Adipose tissue (tissue), 3 donors: Measurements from ENCODE around the gene ACER3. TPM values are rescaled to one million over a fixed set of nuclear protein-coding genes. Genes with fewer than 3 reads are reported as not detected.

Source experiments
- H3K27ac ChIP-seq: one replicate; pipeline ENCODE4 v1.5.1; 2013; ENCODE audit warnings: low read depth, low read length
- WGBS, 3 donors: extraction: QIAGEN DNeasy Blood & Tissue Kit; methylation state at CpG; one replicate each; pipeline ENCODE4 v1.1.7; 2013; 5-methylcytosine and 5-hydroxymethylcytosine counted together
- polyA plus RNA-seq, 3 donors: library from polyadenylated mRNA; stranded (reverse); fragments of 200-250 nt; gene quantifications; one replicate each; pipeline ENCODE4 v1.2.3, GENCODE V29; 2013
- donor health status: healthy with polysubstance abuse.
- donor health status: Bipolar disorder and iron deficiency.
- donor health status: healthy.

The ACER3 gene
- polyA plus RNA-seq, 3 donors = 3.4 to 12.7 (median 7.1) TPM

DNA sequence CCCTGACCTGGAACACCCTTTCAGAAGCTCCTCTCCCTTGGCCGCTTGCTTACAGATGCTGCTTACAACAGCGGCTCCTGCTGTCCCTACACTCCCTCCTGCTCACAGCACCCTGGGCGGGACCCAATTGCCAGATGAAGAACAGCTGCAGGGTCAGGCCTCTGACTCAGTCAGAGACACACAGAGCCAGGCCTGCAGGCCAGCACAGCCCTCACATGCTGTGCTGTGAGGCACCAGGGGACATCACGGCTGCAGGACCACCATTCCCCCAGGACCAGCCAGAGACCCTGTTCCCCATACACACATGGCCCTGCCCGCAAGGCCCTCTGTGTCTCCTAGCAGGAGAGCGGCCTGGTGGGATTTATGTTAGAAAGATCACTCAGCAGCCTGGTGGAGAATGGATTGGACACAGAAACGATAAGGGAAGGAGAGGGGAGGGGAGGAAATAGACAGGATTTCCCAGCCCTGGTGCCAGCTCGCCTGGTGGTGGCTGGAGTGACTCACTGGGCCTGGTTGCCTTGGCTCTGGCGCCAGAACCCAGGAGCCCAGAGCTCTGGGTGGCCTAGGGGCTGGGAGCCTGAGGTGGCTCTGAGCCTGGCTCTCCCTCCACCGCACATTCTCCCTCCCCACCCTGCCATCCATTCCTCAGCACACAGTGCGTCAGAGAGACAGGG is 212.7 kb downstream of the ACER3 start:
- H3K27ac ChIP-seq = no peak overlapping the region
- 39 to 71% (median 47%) methylated on average over 10 to 11 of the region's 11 CpGs for WGBS, 3 donors

DNA sequence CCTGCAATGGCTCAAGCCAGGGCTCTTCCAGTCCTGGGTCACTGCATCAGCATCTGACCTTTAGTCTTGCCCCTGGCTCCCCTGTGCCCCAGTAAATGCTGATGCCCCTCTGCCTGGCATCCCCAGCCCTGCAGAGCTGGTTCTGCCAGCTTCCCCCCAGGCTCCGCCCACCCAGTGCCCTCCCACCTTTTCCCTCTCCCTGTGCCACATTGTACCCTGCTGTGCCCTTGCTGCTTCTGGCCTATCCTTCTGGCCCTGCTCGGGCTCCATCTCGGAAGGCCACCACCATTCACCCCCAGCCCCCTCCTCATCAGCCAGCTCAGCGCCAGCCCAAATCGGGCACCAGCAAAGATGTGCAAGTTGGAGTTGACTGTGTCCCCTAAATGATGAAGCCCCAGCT is 213.5 kb downstream of the ACER3 start:
- peak overlapping the region; percentile 29 for H3K27ac ChIP-seq
- WGBS, 3 donors = 72 to 91% (median 82%) methylated on average over 5 of the region's 5 CpGs

DNA sequence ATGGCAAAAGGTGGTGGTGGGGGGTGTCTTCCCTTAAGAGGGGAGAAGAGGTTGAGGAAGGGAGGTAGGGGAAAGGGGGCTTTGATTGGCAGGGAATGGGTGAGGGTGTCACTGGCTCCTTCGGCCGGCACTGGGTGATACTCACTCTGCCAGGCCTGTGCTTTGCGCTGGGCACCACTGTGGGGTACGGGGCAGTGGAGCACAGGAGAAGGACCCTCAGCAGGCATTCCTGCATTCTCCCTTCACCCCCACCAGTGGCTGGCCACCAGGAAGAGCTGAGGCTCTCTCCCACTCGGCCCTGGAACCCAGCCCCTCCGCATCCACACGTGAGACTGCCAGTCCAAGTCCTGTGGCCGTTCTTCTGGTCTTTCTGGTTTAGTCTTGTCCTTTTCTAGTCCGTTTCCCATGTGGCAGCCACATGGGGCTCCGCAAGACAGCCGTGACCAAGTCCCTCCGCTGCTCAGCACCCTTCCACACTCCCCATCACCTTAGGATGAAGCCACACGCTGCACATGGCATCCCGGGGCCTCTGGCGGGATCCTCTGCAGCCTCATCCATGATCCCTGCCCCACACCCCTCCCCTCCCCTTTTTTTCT is 214.0 kb downstream of the ACER3 start:
- 81 to 90% (median 82%) methylated on average over 13 to 15 of the region's 15 CpGs for WGBS, 3 donors
- peak overlapping the region; percentile 29 for H3K27ac ChIP-seq

DNA sequence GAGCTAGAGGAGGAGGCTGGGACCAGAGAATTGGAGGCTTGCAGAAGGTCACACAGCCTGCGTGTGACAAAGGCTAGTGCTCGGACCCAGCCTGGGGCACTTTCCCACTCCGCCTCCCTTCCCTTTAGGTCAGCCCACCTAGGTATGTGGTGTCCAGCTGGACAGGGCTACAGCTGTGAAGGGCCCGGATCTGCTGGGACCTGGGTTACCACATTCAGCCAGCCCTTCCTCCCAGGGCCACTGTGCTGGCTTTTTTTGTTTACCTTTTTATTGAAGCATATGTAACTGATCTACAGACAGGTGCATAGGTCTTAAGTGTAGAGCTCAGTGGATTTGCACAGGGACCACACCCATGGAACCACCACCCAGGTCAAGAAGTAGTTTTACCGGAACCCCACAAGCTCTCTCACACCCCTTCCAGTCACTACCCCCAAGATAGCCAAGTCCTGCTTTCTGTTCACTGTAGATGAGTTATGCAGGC is 214.7 kb downstream of the ACER3 start:
- no peak overlapping the region for H3K27ac ChIP-seq

More for the DNA sequence above, 214.7 kb downstream of the ACER3 start:
- 81 to 96% (median 88%) methylated on average over 5 of the region's 5 CpGs for WGBS, 3 donors

Other genes starting within 250 kb of the ACER3 start
- gene LRRC32, start 190.2 kb upstream of the ACER3 start, polyA plus RNA-seq = 100 to 1,000 TPM in 1 of 3 donors, 10 to 100 TPM in 2; 15.5 to 101 (median 99.7) TPM
- 100 to 1,000 TPM in 1 of 3 donors, 10 to 100 TPM in 2; 46.7 to 129 (median 67.9) TPM for gene TSKU, start 77.6 kb upstream of the ACER3 start, polyA plus RNA-seq
- gene B3GNT6, start 173.5 kb downstream of the ACER3 start, polyA plus RNA-seq = 1 to 10 TPM in 1 of 3 donors, under 1 TPM in 1, not detected in 1; 0.03 to 1.1 TPM
- 1 to 10 TPM; 1.2 to 8.5 (median 4.0) TPM for gene CAPN5, start 206.1 kb downstream of the ACER3 start, polyA plus RNA-seq
- not detected for gene OMP, start 241.9 kb downstream of the ACER3 start, polyA plus RNA-seq